C4-2B (cell line): ENCODE results near the gene ZNF205.

ENCODE experiments used
- CTCF ChIP-seq: fragments of 450-650 bp; conservative IDR thresholded peaks from 2 replicates; pipeline ENCODE4 v1.5.1; 2017; ENCODE audit warnings: mild to moderate bottlenecking
- ZFX ChIP-seq: fragments of 450-650 bp; IDR thresholded peaks from 2 replicates; pipeline ENCODE4 v1.6.1; 2017

GRCh38 chr16:3073448-3073847 lies 38.9 kb upstream of the ZNF205 start:
- TF ChIP-seq CTCF = no peak
- TF ChIP-seq ZFX = no peak
